VCaP (cell line): ENCODE data around the gene CAMTA1.

Experiments used
- H3K27ac ChIP-seq: fragments of 450-650 bp; 2 replicates; pipeline ENCODE4 v1.5.1; 2017
- TF ChIP-seq, protein P1 (sequence below): fragments of 450-650 bp; conservative IDR thresholded peaks from 2 replicates; pipeline ENCODE4 v1.5.1; 2017; ENCODE audit warnings: mild to moderate bottlenecking, moderate library complexity

The CAMTA1 gene

DNA sequence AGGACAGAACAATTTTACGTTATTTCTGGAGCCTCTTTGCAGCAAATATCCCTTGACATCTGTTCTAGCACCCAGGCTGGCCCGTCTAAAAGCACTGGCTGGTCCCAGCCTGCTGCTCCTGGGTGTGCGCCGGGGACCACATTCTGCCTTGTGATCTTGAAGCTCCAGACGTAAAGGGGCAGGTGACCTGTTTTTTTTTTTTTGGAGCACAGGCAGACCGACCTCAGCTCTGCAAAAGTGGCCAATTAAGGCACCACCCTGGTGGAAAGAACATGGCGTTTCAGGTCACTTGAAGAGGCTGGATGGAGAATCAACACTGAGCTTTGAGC lies 13.8 kb upstream of the CAMTA1 start:
- TF ChIP-seq, protein P1, sequence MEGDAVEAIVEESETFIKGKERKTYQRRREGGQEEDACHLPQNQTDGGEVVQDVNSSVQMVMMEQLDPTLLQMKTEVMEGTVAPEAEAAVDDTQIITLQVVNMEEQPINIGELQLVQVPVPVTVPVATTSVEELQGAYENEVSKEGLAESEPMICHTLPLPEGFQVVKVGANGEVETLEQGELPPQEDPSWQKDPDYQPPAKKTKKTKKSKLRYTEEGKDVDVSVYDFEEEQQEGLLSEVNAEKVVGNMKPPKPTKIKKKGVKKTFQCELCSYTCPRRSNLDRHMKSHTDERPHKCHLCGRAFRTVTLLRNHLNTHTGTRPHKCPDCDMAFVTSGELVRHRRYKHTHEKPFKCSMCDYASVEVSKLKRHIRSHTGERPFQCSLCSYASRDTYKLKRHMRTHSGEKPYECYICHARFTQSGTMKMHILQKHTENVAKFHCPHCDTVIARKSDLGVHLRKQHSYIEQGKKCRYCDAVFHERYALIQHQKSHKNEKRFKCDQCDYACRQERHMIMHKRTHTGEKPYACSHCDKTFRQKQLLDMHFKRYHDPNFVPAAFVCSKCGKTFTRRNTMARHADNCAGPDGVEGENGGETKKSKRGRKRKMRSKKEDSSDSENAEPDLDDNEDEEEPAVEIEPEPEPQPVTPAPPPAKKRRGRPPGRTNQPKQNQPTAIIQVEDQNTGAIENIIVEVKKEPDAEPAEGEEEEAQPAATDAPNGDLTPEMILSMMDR: no peak
- H3K27ac ChIP-seq: no peak overlapping the region

DNA sequence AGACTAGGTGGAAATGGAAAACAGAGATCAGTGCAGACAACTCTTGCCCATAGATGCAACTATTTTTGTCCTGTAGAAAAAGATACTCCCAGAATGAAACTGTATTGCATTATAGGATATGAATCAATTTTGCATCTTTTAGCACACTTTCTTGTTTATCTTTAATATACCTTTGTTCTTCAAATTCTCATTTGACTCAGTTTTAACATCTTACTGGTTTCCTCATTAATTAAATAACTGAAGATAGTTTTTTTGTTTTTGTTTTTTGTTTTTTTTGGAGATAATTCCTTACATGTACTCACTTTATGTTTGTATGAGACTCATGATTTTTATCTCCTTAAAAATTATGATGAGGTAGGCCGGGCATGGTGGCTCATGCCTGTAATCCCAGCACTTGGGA lies 10.9 kb upstream of the CAMTA1 start:
- no peak overlapping the region for H3K27ac ChIP-seq
- TF ChIP-seq, protein P1: no peak

DNA sequence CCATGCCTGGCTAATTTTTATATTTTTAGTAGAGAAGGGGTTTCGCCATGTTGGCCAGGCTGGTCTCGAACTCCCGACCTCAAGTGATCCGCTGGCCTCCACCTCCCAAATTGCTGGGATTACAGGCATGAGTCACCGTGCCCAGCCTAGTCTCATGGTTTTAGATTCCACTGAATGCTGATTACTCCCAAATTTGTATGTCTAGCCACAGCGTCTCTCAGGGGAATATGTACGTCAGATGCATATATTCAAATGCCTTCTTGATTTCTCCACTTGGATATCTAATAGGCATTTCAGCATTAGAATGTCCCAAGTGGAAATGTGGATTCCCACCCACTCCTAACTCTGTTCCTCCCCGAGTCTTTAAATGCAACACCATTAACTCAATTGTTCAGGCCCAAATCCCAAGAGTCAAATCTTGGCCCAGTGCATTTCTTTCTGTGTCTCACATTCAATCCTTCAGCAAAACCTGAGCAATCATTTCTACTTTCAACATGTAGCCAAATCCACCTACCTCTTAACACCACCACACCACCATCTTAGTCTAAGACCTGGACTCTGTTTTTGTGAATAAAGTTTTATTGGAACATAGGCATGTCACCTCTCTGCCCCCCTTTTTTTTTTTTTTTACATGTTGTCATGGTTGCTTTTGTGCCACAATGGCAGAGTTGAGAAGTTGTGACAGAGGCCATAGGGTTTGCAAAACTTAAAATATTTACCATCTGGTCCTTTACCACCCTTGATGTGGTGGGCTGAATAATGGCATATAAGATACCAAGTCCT lies 9.8 kb upstream of the CAMTA1 start:
- TF ChIP-seq, protein P1: no peak
- H3K27ac ChIP-seq: no peak overlapping the region

DNA sequence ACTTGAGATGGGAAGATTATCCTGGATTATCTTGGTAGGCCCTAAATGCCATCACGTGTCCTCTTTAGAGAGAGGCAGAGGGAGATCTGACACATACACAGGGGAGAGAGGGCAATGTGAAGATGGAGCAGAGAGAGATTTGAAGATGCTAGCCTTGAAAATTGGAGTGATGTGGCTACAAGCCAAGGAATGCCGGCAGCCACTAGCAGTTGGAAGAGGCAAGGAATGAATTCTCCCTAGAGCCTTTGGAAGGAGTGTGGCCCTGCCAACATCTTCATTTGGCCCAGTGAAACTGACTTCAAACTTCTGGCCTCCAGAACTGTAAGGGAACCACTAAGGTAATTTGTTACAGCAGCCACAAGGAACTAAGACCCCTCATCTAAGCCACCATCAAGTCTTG lies 8.9 kb upstream of the CAMTA1 start:
- TF ChIP-seq, protein P1: no peak
- no peak overlapping the region for H3K27ac ChIP-seq

DNA sequence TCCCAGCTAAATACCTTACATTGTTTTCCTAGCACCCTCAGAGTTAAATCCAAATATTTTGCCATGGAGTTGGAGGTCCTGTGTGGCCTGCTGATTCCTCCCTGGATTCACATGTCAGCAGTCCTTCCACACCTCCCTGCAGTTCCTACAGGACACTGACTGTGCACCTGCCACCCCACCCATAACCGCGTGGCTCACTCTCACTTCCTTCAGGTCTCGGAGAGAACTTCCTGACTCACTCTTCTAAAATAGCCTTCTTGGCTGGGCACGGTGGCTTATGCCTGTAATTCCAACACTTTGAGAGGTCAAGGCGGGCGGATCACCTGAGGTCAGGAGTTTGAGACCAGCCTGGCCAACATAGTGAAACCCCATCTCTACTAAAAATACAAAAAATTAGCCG lies 8.4 kb upstream of the CAMTA1 start:
- TF ChIP-seq, protein P1: no peak
- H3K27ac ChIP-seq: no peak overlapping the region

DNA sequence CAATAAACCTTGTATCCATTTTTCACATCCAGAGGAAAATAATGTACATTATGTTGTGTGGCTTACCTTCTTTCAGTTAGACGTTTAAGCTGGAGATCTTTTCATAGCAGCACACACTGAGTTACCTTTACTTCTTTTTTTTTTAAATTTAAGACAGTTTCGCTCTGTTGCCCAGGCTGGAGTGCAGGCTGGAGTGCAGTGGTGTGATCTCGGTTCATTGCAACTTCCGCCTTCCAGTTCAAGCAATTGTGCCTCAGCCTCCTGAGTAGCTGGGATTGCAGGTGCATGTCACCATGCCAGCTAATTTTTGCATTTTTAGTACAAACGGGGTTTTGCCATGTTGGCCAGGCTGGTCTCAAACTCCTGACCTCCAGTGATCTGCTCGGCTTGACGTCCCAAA lies 7.4 kb upstream of the CAMTA1 start:
- H3K27ac ChIP-seq: no peak overlapping the region
- TF ChIP-seq, protein P1: no peak

DNA sequence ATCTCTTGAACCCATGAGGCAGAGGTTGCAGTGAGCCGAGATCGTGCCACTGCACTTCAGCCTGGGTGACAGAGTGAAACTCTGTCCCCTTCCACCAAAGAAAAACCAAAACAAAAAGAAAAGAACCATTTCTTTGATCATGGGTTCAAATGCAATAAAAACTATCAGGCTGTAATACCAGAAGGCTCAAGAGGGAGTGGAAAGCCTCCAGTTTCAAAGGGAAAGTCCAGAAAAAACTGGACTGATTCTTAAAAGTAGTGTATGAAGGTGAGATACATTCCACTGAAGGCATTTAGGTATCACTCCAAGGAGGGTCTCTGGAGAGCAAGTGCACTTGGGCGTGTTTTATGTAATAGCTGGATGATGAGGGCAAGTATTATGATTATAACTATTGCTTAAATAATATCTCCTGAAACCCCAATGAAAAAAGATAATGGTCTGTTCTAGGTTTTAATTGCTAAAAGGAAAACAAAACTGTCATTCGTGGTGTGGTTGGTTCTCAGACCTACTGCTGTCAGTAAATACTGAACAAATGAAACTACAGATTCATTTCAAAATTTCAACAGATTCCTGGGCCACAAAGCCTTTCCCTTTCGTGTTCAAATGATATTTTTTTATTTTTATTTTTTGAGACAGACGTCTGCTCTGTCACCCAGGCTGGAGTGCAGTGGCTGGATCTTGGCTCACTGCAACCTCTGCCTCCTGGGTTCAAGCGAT lies 6.0 kb upstream of the CAMTA1 start:
- TF ChIP-seq, protein P1: no peak
- no peak overlapping the region for H3K27ac ChIP-seq
